ENCODE measurements around the gene NRG3.

DNA sequence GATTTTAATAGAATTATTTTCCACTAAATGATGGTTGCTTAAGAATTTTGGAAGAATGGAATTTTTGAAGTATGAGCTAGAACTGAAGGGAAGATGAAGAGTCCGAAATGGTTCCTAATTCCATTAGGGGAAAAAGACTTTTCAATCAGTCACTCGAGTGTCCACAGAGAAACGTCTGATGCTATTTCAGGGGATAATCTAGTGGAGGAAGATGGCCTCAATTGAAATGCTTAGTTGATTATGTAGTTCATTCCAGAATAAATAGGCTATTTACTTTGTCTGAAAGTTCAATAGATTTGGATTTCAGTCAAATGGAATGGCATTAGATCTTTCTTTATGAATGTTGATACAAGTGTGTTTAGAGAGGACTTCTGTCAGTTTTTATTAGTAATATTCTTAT is 365.4 kb downstream of the NRG3 start:
- no peak for TF ChIP-seq POLR2A (IDR thresholded peaks at IDR 0.05; ENCODE audit: low read depth, low read length)
- TF ChIP-seq CTCF (conservative IDR thresholded peaks at IDR 0.05; ENCODE audit: low read depth, low read length) = no peak
- TF ChIP-seq RFX5 (IDR thresholded peaks at IDR 0.05; ENCODE audit: low read depth, low read length) = no peak
- TF ChIP-seq ELK1 (IDR thresholded peaks at IDR 0.05; ENCODE audit: borderline replicate concordance, low read depth, low read length) = no peak
- no peak for TF ChIP-seq RAD21 (IDR thresholded peaks at IDR 0.05; ENCODE audit: low read length)
- TF ChIP-seq CEBPB (IDR thresholded peaks at IDR 0.05; ENCODE audit: low read depth, low read length) = no peak
- no peak for TF ChIP-seq BHLHE40 (IDR thresholded peaks at IDR 0.05; ENCODE audit: low read depth, low read length)
- TF ChIP-seq USF2 (IDR thresholded peaks at IDR 0.05; ENCODE audit: low read depth, low read length) = no peak
- TF ChIP-seq MAFK (IDR thresholded peaks at IDR 0.05; ENCODE audit: low read depth, low read length) = no peak
- no peak for TF ChIP-seq RCOR1 (IDR thresholded peaks at IDR 0.05; ENCODE audit: insufficient replicate concordance, low read length)
- TF ChIP-seq FOS (IDR thresholded peaks at IDR 0.05; ENCODE audit: low read depth, low read length) = no peak
- no peak for TF ChIP-seq CHD1 (IDR thresholded peaks at IDR 0.05; ENCODE audit: low read depth, low read length)
- no peak for TF ChIP-seq MAZ (IDR thresholded peaks at IDR 0.05; ENCODE audit: borderline replicate concordance, low read depth, low read length)

Data from IMR-90 (cell line).